H9 (cell line): Measurements from ENCODE around the gene PHYH. TPM values are rescaled to one million over a fixed set of nuclear protein-coding genes. Genes with fewer than 3 reads are reported as not detected.

Experiments
- DNase-seq: peaks from one replicate; pipeline ENCODE4 v3.0.0-alpha.2; 2017
- H2AFZ ChIP-seq: one replicate; pipeline ENCODE4 v1.6.1; 2013; ENCODE audit warnings: mild to moderate bottlenecking, low read length, control low read depth, moderate library complexity
- H2AK5ac ChIP-seq: 2 replicates; pipeline ENCODE4 v1.6.1; 2013; ENCODE audit warnings: low read length, control low read depth, mixed read lengths; ENCODE audit not compliant: insufficient read length
- H2BK120ac ChIP-seq: one replicate; pipeline ENCODE4 v1.6.1; 2013; ENCODE audit warnings: low read depth, mild to moderate bottlenecking, low read length, control low read depth, inconsistent platforms; ENCODE audit not compliant: poor library complexity, severe bottlenecking
- H2BK12ac ChIP-seq: 2 replicates; pipeline ENCODE4 v1.6.1; 2013; ENCODE audit warnings: low read length, control low read depth, mixed read lengths, low read depth; ENCODE audit not compliant: insufficient read length
- H2BK15ac ChIP-seq: 2 replicates; pipeline ENCODE4 v1.6.1; 2013; ENCODE audit warnings: low read depth, low read length, control low read depth
- H2BK20ac ChIP-seq: one replicate; pipeline ENCODE4 v1.6.1; 2013; ENCODE audit warnings: low read depth, mild to moderate bottlenecking, low read length, control low read depth, inconsistent platforms; ENCODE audit not compliant: poor library complexity, severe bottlenecking
- H2BK5ac ChIP-seq: 2 replicates; pipeline ENCODE4 v1.6.1; 2013; ENCODE audit warnings: low read length, control low read depth, mixed read lengths; ENCODE audit not compliant: insufficient read length
- H3K14ac ChIP-seq: 2 replicates; pipeline ENCODE4 v1.6.1; 2013; ENCODE audit warnings: low read length, control low read depth; ENCODE audit not compliant: insufficient read depth
- H3K18ac ChIP-seq: 2 replicates; pipeline ENCODE4 v1.6.1; 2013; ENCODE audit warnings: low read depth, mild to moderate bottlenecking, mixed read lengths, low read length, control low read depth; ENCODE audit not compliant: insufficient read length
- H3K23ac ChIP-seq: 2 replicates; pipeline ENCODE4 v1.6.1; 2013; ENCODE audit warnings: low read length, control low read depth, mixed read lengths, low read depth; ENCODE audit not compliant: insufficient read length
- H3K23me2 ChIP-seq: 2 replicates; pipeline ENCODE4 v1.6.1; 2013; ENCODE audit warnings: low read depth, mild to moderate bottlenecking, mixed read lengths, low read length, control low read depth; ENCODE audit not compliant: insufficient read length, poor library complexity, severe bottlenecking
- H3K27ac ChIP-seq: 2 replicates; pipeline ENCODE4 v1.5.1; 2013; ENCODE audit warnings: low read length, control low read depth, mixed read lengths, low read depth; ENCODE audit not compliant: insufficient read length
- H3K27me3 ChIP-seq: 2 replicates; pipeline ENCODE4 v1.6.1; 2013; ENCODE audit warnings: low read length, control low read depth, inconsistent platforms; ENCODE audit not compliant: insufficient read depth
- H3K4ac ChIP-seq: 2 replicates; pipeline ENCODE4 v1.6.1; 2013; ENCODE audit warnings: low read depth, mild to moderate bottlenecking, control low read depth, inconsistent platforms, low read length, moderate library complexity
- H3K4me1 ChIP-seq: 2 replicates; pipeline ENCODE4 v1.6.1; 2013; ENCODE audit warnings: low read length, control low read depth, inconsistent platforms; ENCODE audit not compliant: insufficient read depth
- H3K4me2 ChIP-seq: 2 replicates; pipeline ENCODE4 v1.6.1; 2013; ENCODE audit warnings: low read length, control low read depth, mixed read lengths; ENCODE audit not compliant: insufficient read length, insufficient read depth
- H3K56ac ChIP-seq: 2 replicates; pipeline ENCODE4 v1.6.1; 2013; ENCODE audit warnings: low read depth, mild to moderate bottlenecking, mixed read lengths, low read length, control low read depth; ENCODE audit not compliant: insufficient read length
- H3K79me1 ChIP-seq: 2 replicates; pipeline ENCODE4 v1.6.1; 2013; ENCODE audit warnings: low read depth, mild to moderate bottlenecking, moderate library complexity, low read length, control low read depth, inconsistent platforms; ENCODE audit not compliant: insufficient read depth, poor library complexity, severe bottlenecking
- H3K79me2 ChIP-seq: 2 replicates; pipeline ENCODE4 v1.6.1; 2013; ENCODE audit warnings: low read length, control low read depth, inconsistent platforms; ENCODE audit not compliant: insufficient read depth
- H3K9ac ChIP-seq: 2 replicates; pipeline ENCODE4 v1.6.1; 2013; ENCODE audit warnings: low read length, control low read depth, mixed read lengths; ENCODE audit not compliant: insufficient read length; ENCODE audit errors: extremely low read depth
- H3K9me3 ChIP-seq: one replicate; pipeline ENCODE4 v1.6.1; 2013; ENCODE audit warnings: low read depth, low read length, inconsistent platforms; ENCODE audit not compliant: control insufficient read depth
- H3T11ph ChIP-seq: one replicate; pipeline ENCODE4 v1.6.1; 2013; ENCODE audit warnings: mild to moderate bottlenecking, low read length, control low read depth, inconsistent platforms
- H4K20me1 ChIP-seq: one replicate; pipeline ENCODE4 v1.6.1; 2013; ENCODE audit not compliant: control insufficient read depth, insufficient read length, insufficient read depth
- H4K5ac ChIP-seq: 2 replicates; pipeline ENCODE4 v1.6.1; 2013; ENCODE audit warnings: low read depth, mild to moderate bottlenecking, mixed read lengths, low read length, control low read depth; ENCODE audit not compliant: insufficient read length
- H4K8ac ChIP-seq: replicated peaks from 2 replicates; pipeline ENCODE4 v1.6.1; 2013; ENCODE audit warnings: low read length, control low read depth, mixed read lengths, low read depth; ENCODE audit not compliant: insufficient read length
- H4K91ac ChIP-seq: 2 replicates; pipeline ENCODE4 v1.6.1; 2013; ENCODE audit warnings: low read depth, mild to moderate bottlenecking, moderate library complexity, mixed read lengths, low read length, control low read depth; ENCODE audit not compliant: insufficient read length
- H3K27ac Mint-ChIP-seq, 3 experiments: 2 replicates in 2 of 3; 3 replicates in 1 of 3; pipeline ENCODE4 v1.8.0; 2020 to 2021; ENCODE audit warnings: mixed read lengths in 3 of 3, mild to moderate bottlenecking in 1 of 3, moderate library complexity in 1 of 3
- H3K27me3 Mint-ChIP-seq: 2 replicates; pipeline ENCODE4 v1.8.0; 2021; ENCODE audit warnings: low read depth, mild to moderate bottlenecking, moderate library complexity, mixed read lengths
- H3K36me3 Mint-ChIP-seq, 3 experiments: 2 replicates in 2 of 3; 3 replicates in 1 of 3; pipeline ENCODE4 v1.8.0; 2020 to 2021; ENCODE audit warnings: low read depth in 3 of 3, mixed read lengths in 3 of 3; ENCODE audit not compliant: insufficient read depth in 1 of 3
- H3K4me1 Mint-ChIP-seq, 2 experiments: 2 replicates each; pipeline ENCODE4 v1.8.0; 2020; ENCODE audit warnings: mixed read lengths in 2 of 2
- H3K4me3 Mint-ChIP-seq, 2 experiments: 2 replicates in 1 of 2; 3 replicates in 1 of 2; pipeline ENCODE4 v1.8.0; 2020 to 2021; ENCODE audit warnings: mild to moderate bottlenecking in 2 of 2, mixed read lengths in 2 of 2, moderate library complexity in 1 of 2
- H3K9me3 Mint-ChIP-seq, 2 experiments: 2 replicates in 1 of 2; 3 replicates in 1 of 2; pipeline ENCODE4 v1.8.0; 2020; ENCODE audit warnings: mild to moderate bottlenecking in 2 of 2, mixed read lengths in 2 of 2, moderate library complexity in 1 of 2
- CTCF ChIP-seq: fragments of 200-600 bp; sonication (generic); conservative IDR thresholded peaks from 3 replicates; pipeline ENCODE4 v1.8.0; 2021; ENCODE audit warnings: antibody characterized with exemption, mild to moderate bottlenecking
- WGBS: extraction: QIAGEN DNeasy Blood & Tissue Kit; methylation state at CpG from one replicate; pipeline ENCODE4 v1.1.7; 2013; ENCODE audit warnings: missing lambda C conversion rate, low lambda C conversion rate, mixed read lengths; ENCODE audit not compliant: insufficient read length; ENCODE audit errors: extremely low coverage; 5-methylcytosine and 5-hydroxymethylcytosine counted together
- total RNA-seq: library from RNA; stranded (reverse); gene quantifications from 2 replicates; pipeline ENCODE4 v1.2.1, GENCODE V29; 2021

The PHYH gene
- total RNA-seq, 1 experiment from 2014 or later = 21.5 TPM

DNA sequence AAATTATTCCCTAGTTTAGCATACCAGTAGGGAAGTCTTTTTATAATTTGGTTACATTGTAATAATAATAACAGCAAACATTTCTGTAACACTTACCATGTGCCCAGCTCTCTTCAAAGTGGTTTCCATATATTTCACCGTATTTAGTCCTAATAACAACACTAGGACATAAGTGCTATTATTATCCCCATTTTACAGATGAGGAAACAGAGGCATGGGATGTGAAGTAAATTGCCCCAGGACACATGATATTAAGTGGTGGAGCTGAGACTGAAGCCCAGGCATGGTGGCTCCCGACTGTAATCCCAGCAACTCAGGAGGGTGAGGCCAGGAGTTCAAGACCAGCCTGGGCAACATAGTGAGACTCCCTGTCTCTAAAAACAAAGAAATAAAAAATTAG, 5.1 kb downstream of the PHYH start:
- Histone ChIP-seq H2BK15ac (no peak overlapping the region), H2BK12ac (no peak overlapping the region), H3K27ac (no peak overlapping the region), H3K23ac (no peak overlapping the region), H3K56ac (no peak overlapping the region), H3T11ph (no peak overlapping the region), H3K27me3 (no peaks in the 10 kb centered on the region), H3K79me1 (no peaks in the 10 kb centered on the region), H4K20me1 (no peaks in the 10 kb centered on the region), H2BK5ac (no peak overlapping the region), H4K5ac (no peak overlapping the region), H2BK20ac (no peak overlapping the region), H3K18ac (no peak overlapping the region), H2BK120ac (no peak overlapping the region), H4K91ac (no peak overlapping the region), H4K8ac (no peak overlapping the region), H3K4ac (no peak overlapping the region), H3K9me3 (no peaks in the 10 kb centered on the region), H3K4me2 (no peak overlapping the region), H3K4me1 (no peaks in the 10 kb centered on the region), H2AK5ac (no peak overlapping the region), H3K79me2 (no peaks in the 10 kb centered on the region), H3K23me2 (peaks cover 6% of the 10 kb centered on the region), H3K14ac (no peak overlapping the region), H3K9ac (no peak overlapping the region), H2AFZ (no peak overlapping the region)
- no peak overlapping the region for H3K27ac Mint-ChIP-seq
- H3K4me1 Mint-ChIP-seq = peaks cover 5 to 8% of the 10 kb centered on the region in 2 experiments
- WGBS = no CpG with 5 or more reads among the region's 2 CpGs
- H3K36me3 Mint-ChIP-seq = peaks cover 1 to 8% (median 3%) of the 10 kb centered on the region in 3 experiments; a peak in 6 of 7 replicates
- H3K9me3 Mint-ChIP-seq = no peaks in the 10 kb centered on the region
- peaks cover 6% of the 10 kb centered on the region for H3K27me3 Mint-ChIP-seq
- TF ChIP-seq CTCF = no peak
- no peak for DNase-seq
- no peak overlapping the region for H3K4me3 Mint-ChIP-seq
